HFF-Myc (cell line): Measurements from ENCODE around the gene ZNF76.

Source experiments
- DNase-seq: peaks from one replicate; pipeline ENCODE4 v3.0.0-alpha.2; 2011; ENCODE audit warnings: low read depth; ENCODE audit errors: extremely low read depth
- H3K4me3 ChIP-seq: replicated peaks from 2 replicates; pipeline ENCODE4 v1.5.1; 2011; ENCODE audit warnings: low read depth, mild to moderate bottlenecking, control low read depth, low read length
- TF ChIP-seq, protein P1 (sequence below): IDR thresholded peaks from 2 replicates; pipeline ENCODE4 v1.5.1; 2012; ENCODE audit warnings: mild to moderate bottlenecking, low read depth, low read length, control low read depth; ENCODE audit errors: missing control alignments

ZNF76 gene

DNA sequence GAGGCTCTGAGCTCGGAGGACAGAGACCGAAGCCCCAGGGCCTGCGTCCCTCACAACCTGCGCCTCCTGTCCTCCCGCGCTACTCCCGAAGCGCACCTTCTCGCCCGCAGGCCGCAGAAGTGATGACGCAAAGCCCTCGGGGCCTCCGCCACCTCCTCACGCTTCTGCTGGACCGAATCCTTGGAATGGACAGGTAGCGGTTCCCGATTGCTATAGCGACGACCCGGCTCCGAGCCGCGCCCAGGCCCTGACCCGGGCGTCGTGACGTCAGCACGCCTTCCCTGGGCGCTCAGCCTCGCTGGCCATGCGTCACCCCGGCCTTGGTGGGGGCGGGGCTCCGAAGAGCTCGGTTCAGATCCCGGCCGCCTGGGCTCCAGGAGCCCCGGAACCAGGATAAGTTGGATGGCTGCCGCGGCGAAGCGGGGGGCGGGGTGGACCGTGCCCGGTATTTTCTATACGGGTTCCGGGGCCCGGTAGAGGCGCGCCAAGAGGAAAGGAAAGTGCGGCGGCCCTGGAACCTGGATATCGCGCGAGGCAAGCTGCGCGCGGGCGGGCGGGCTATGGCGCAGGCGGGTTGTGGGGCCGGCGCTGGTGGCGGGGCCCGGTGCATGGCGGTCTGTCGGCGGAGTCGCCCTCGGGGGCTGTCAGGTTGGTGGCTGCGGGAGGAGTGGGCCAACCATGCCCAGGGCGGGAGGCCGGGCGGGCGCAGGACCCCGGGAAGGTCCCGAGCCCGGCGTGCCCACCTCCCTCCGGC, at the start of gene ZNF76:
TSS of gene ZNF76 (plus strand) at position 542 of the 754 bp plus-strand sequence. CDS start 21,417 bp downstream, outside the sequence.
- TF ChIP-seq, protein P1, sequence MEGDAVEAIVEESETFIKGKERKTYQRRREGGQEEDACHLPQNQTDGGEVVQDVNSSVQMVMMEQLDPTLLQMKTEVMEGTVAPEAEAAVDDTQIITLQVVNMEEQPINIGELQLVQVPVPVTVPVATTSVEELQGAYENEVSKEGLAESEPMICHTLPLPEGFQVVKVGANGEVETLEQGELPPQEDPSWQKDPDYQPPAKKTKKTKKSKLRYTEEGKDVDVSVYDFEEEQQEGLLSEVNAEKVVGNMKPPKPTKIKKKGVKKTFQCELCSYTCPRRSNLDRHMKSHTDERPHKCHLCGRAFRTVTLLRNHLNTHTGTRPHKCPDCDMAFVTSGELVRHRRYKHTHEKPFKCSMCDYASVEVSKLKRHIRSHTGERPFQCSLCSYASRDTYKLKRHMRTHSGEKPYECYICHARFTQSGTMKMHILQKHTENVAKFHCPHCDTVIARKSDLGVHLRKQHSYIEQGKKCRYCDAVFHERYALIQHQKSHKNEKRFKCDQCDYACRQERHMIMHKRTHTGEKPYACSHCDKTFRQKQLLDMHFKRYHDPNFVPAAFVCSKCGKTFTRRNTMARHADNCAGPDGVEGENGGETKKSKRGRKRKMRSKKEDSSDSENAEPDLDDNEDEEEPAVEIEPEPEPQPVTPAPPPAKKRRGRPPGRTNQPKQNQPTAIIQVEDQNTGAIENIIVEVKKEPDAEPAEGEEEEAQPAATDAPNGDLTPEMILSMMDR = no peak
- peak within 1 kb of the TSS; percentile 61 for H3K4me3 ChIP-seq
- peak; percentile 87 for DNase-seq

DNA sequence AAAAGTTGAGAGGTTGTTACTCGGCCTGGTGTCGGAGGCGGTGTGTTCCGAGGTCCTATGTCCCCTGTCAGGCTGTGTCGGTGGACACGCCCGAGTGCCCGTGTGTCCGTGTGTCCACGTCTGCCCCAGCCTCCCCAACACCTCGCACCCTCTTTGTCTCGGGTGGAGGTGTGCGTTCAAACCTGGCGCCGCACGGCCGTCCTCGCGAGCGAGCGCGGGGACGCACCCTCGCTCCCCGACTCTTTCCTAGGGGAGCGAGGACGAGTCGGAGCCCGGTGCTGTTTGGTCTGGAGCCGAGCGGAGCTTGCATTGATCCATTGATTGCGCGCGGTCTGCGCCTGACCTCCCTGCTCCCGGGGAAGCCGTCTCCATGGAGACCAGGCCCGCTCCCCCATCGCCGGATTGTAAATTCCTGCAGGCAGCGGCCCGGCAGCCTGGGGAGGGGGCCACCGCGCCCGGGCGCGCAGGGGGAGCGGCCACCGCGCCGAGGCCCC, 46.2 kb upstream of the ZNF76 start:
- H3K4me3 ChIP-seq = peak overlapping the region; percentile 47
- DNase-seq = no peak

DNA sequence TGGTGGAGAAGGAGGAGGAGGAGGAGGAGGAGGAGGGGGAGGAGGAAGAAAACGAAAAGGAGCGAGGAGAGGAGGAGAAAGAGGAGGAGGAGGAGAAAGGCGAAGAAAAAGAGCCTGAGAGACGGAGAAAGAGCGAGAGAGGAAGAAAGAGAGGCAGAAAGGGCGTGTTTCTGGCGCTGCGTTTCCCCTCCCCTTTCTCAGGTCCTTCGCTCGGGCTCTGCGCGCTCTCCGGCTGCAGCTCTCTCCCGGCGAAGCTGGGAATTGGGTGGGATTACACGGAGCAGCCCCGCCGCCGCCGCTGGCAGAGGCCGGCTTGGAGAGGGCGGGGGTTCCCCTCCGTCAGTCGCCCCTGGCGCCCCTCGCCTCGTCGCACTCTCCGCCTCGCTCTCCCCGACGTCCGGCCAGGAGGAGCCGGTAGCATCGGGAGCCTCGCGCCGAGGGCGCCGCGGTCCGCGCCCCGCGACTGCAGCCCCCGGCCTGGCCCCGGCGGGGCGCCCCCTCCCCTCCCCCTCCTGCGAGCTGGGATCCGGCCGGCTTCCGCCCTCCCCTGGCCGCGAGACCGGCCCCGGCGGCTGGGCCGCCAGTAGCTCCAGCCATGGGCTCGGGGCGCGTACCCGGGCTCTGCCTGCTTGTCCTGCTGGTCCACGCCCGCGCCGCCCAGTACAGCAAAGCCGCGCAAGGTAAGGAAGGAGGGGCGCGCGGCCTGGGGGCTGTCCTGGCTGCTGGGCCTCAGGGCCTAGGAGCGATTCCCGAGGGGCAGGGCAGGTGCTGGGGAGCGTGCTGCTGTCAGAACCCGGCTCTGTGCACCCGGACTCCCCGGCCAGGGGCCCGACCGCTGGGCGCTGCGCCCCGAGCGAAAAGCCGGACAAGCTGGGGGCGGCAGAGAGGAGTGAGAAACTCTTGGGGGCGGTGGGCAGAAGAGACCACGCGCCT, 45.4 kb upstream of the ZNF76 start, which contains the start of gene SCUBE3:
TSS of gene SCUBE3 (plus strand) at position 133 of the 933 bp plus-strand sequence. CDS start at position 596, 463 bp downstream.
- TF ChIP-seq, protein P1 = no peak
- peak within 1 kb of the TSS; percentile 47 for H3K4me3 ChIP-seq
- no peak for DNase-seq

More for the DNA sequence above, 46.2 kb upstream of the ZNF76 start:
- TF ChIP-seq, protein P1 = no peak

DNA sequence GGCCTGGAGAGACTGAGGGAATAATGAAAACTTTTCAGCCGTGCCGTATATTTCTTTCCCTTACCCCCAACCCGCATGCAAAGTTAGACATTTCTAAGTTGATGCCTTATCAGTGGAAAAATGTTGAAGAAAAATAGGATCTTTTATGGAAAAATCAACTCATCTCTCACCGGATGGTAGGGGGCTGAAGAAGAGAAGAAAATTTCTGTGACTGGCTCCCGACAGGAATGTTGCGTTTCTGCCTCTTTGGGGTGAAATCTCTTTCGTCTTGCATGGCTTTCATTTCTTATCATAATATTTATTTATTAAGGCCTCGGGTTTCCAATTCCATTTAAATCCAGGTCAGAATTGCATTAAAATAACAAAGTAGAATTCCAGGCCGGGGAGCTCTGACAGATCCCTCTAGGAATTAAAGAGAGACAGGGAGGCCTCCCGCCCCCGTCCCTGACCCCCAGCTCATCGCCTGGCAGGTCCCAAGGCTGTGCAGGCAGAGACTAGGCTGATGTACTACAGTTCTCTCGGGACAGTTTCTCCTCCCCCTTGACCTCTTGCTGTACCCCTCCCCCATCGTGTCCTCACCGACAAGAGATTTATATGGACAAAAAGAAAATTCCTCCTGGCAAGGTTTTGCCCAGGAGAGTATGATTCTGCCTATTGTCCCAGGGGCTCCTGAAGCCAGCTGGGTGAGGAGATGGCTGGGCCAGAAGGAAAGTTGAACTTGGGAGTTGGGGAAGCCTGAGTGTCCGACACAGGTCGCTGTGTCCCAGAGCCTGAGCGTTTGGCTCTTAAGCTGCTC, 44.5 kb upstream of the ZNF76 start:
- peak overlapping the region; percentile 47; the same call in 1 of the 2 replicates for H3K4me3 ChIP-seq
- TF ChIP-seq, protein P1 = no peak
- DNase-seq = no peak

DNA sequence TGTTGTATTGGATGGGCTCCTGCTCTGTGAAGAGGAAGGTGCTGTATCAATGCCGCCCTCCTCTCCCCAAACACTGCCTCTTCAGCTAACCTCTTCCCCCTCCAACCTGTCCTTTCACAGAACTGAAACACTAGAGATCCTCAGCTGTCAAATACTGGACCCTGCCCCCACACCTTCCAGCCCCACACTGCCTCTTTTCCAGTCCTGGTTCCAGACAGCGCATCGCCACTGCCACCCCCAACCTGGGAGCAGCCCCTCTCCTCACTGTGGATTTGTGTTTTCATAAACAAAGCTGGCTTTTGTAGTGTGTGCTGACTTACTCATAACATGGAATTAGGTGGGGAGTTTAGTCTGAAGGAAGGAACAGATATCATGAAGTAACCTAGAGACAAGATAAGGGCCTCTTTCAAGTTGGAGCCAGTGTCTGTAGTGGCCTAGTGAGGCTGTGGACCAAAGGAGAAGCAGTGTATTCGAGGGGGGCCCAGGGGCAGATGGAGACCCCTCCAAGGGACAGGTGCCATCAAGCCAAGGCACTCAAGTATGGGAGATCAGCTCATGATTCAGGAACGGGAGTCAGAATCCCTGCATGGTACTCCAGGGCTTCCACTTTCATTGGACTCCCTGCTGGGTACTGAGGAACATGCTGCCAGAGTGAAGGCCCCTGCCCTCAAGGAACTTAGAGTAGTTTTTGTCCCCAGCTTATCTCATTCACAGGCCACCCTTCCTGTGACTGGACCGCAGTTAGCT, 43.7 kb upstream of the ZNF76 start:
- no peak for DNase-seq

More for the DNA sequence above, 43.7 kb upstream of the ZNF76 start:
- H3K4me3 ChIP-seq = no peak overlapping the region
- TF ChIP-seq, protein P1 = no peak
